Mesenchymal stem cell (in vitro differentiated cells and primary cell): ENCODE measurements around the gene CYB5B.

ENCODE experiments used
- DNase-seq: peaks from one replicate; pipeline ENCODE4 v3.0.0-alpha.2; 2013
- H2AFZ ChIP-seq: one replicate; pipeline ENCODE4 v1.6.1; 2013; ENCODE audit warnings: low read depth, mild to moderate bottlenecking, control low read depth, inconsistent platforms, low read length, moderate library complexity
- H2AK5ac ChIP-seq: 2 replicates; pipeline ENCODE4 v1.6.1; 2013; ENCODE audit warnings: low read length, moderate library complexity, mild to moderate bottlenecking, inconsistent platforms; ENCODE audit not compliant: severe bottlenecking
- H2BK120ac ChIP-seq: one replicate; pipeline ENCODE4 v1.6.1; 2013; ENCODE audit warnings: low read depth, mild to moderate bottlenecking, inconsistent platforms, low read length, moderate library complexity
- H2BK12ac ChIP-seq, 2 experiments: one replicate each; pipeline ENCODE4 v1.6.1; 2013; ENCODE audit warnings: inconsistent platforms in 2 of 2, low read length in 2 of 2, mild to moderate bottlenecking in 2 of 2, moderate library complexity in 2 of 2, control low read depth in 1 of 2
- H2BK15ac ChIP-seq: one replicate; pipeline ENCODE4 v1.6.1; 2013; ENCODE audit warnings: mild to moderate bottlenecking, low read depth, inconsistent platforms; ENCODE audit not compliant: poor library complexity, severe bottlenecking
- H2BK5ac ChIP-seq: 2 replicates; pipeline ENCODE4 v1.6.1; 2013; ENCODE audit warnings: low read depth, mild to moderate bottlenecking, low read length, control low read depth, inconsistent platforms; ENCODE audit not compliant: poor library complexity, severe bottlenecking
- H3K14ac ChIP-seq, 2 experiments: one replicate each; pipeline ENCODE4 v1.6.1; 2013; ENCODE audit warnings: inconsistent platforms in 2 of 2, low read length in 2 of 2, control low read depth in 1 of 2, mild to moderate bottlenecking in 1 of 2, moderate library complexity in 1 of 2
- H3K18ac ChIP-seq, 2 experiments: one replicate each; pipeline ENCODE4 v1.6.1; 2013; ENCODE audit warnings: inconsistent platforms in 2 of 2, low read length in 2 of 2, control low read depth in 1 of 2, low read depth in 1 of 2, mild to moderate bottlenecking in 1 of 2
- H3K23ac ChIP-seq, 2 experiments: one replicate each; pipeline ENCODE4 v1.6.1; 2013; ENCODE audit warnings: inconsistent platforms in 2 of 2, low read length in 2 of 2, mild to moderate bottlenecking in 2 of 2, moderate library complexity in 2 of 2, control low read depth in 1 of 2
- H3K27ac ChIP-seq: 2 replicates; pipeline ENCODE4 v1.5.1; 2013; ENCODE audit warnings: mild to moderate bottlenecking, moderate library complexity, low read length, control low read depth, inconsistent platforms; ENCODE audit not compliant: poor library complexity, severe bottlenecking
- H3K27me3 ChIP-seq, 2 experiments: 2 replicates each; pipeline versions ENCODE4 v1.6.1 to v1.7.0; 2013; ENCODE audit warnings: low read length in 2 of 2, mild to moderate bottlenecking in 2 of 2, moderate library complexity in 2 of 2, control low read depth in 1 of 2, inconsistent platforms in 1 of 2; ENCODE audit not compliant: control insufficient read depth in 1 of 2, insufficient read depth in 1 of 2
- H3K36me3 ChIP-seq, 2 experiments: 2 replicates each; pipeline versions ENCODE4 v1.6.1 to v1.7.0; 2013; ENCODE audit warnings: low read length in 2 of 2, control low read depth in 1 of 2, inconsistent platforms in 1 of 2, low read depth in 1 of 2, mild to moderate bottlenecking in 1 of 2; ENCODE audit not compliant: insufficient read depth in 2 of 2, control insufficient read depth in 1 of 2
- H3K4ac ChIP-seq, 2 experiments: one replicate each; pipeline ENCODE4 v1.6.1; 2013; ENCODE audit warnings: inconsistent platforms in 2 of 2, low read length in 2 of 2, mild to moderate bottlenecking in 2 of 2, moderate library complexity in 2 of 2, control low read depth in 1 of 2, low read depth in 1 of 2
- H3K4me1 ChIP-seq: 2 replicates; pipeline ENCODE4 v1.6.1; 2013; ENCODE audit warnings: low read depth, low read length, control low read depth; ENCODE audit not compliant: control insufficient read depth, insufficient read depth
- H3K4me2 ChIP-seq: 2 replicates; pipeline ENCODE4 v1.6.1; 2013; ENCODE audit warnings: low read length, mild to moderate bottlenecking, inconsistent platforms; ENCODE audit not compliant: poor library complexity, severe bottlenecking
- H3K4me3 ChIP-seq, 2 experiments: 2 replicates each; pipeline versions ENCODE4 v1.5.1 to v1.7.0; 2013; ENCODE audit warnings: low read length in 2 of 2, mild to moderate bottlenecking in 2 of 2, control low read depth in 1 of 2, low read depth in 1 of 2; ENCODE audit not compliant: insufficient read depth in 1 of 2
- H3K79me1 ChIP-seq: replicated peaks from 2 replicates; pipeline ENCODE4 v1.6.1; 2013; ENCODE audit warnings: mild to moderate bottlenecking, control low read depth, low read length, inconsistent platforms; ENCODE audit not compliant: poor library complexity, severe bottlenecking
- H3K9ac ChIP-seq: 2 replicates; pipeline ENCODE4 v1.7.0; 2013; ENCODE audit warnings: mild to moderate bottlenecking, low read length, moderate library complexity
- H3K9me3 ChIP-seq: 2 replicates; pipeline ENCODE4 v1.7.0; 2013; ENCODE audit warnings: mild to moderate bottlenecking, low read length; ENCODE audit not compliant: control insufficient read depth
- H4K8ac ChIP-seq: one replicate; pipeline ENCODE4 v1.6.1; 2013; ENCODE audit warnings: inconsistent platforms, mild to moderate bottlenecking, low read length, moderate library complexity
- H4K91ac ChIP-seq: one replicate; pipeline ENCODE4 v1.6.1; 2013; ENCODE audit warnings: mild to moderate bottlenecking, low read length, inconsistent platforms
- WGBS: methylation state at CpG from one replicate; pipeline ENCODE4 v1.1.7; 2013; ENCODE audit warnings: mixed read lengths; 5-methylcytosine and 5-hydroxymethylcytosine counted together

CYB5B gene

GRCh38 chr16:69408475-69408874, 15.9 kb upstream of the CYB5B start:
- no peak overlapping the region for H2AK5ac ChIP-seq
- H3K14ac ChIP-seq = no peak overlapping the region

GRCh38 chr16:69410219-69410990, 14.0 kb upstream of the CYB5B start:
- Histone ChIP-seq H3K4me3 (no peak overlapping the region), H2BK15ac (no peak overlapping the region), H3K4me1 (no peaks in the 10 kb centered on the region), H2BK12ac (peak overlapping the region in 1 of 2 experiments; percentile 79), H3K27ac (peak overlapping the region; percentile 41), H3K27me3 (no peaks in the 10 kb centered on the region), H2BK5ac (no peak overlapping the region), H3K18ac (peak overlapping the region; percentile 40 to 91), H3K79me1 (no peaks in the 10 kb centered on the region), H4K8ac (no peak overlapping the region), H3K9ac (peak overlapping the region; percentile 27), H2AK5ac (no peak overlapping the region), H2BK120ac (no peak overlapping the region), H3K36me3 (no peaks in the 10 kb centered on the region), H3K9me3 (no peaks in the 10 kb centered on the region), H3K14ac (no peak overlapping the region), H2AFZ (no peak overlapping the region), H4K91ac (peak overlapping the region; percentile 6), H3K4me2 (no peak overlapping the region), H3K4ac (peak overlapping the region in 1 of 2 experiments; percentile 78), H3K23ac (no peak overlapping the region)
- WGBS = 11% methylated on average over 6 of the region's 6 CpGs
- DNase-seq = peak; percentile 77

More at GRCh38 chr16:69408475-69408874, 15.9 kb upstream of the CYB5B start:
- Histone ChIP-seq H3K4me1 (peaks cover 4% of the 10 kb centered on the region), H3K27me3 (no peaks in the 10 kb centered on the region), H3K4me2 (no peak overlapping the region), H3K4ac (peak overlapping the region; percentile 15 to 74), H3K23ac (no peak overlapping the region), H3K27ac (no peak overlapping the region), H2BK120ac (no peak overlapping the region), H3K9me3 (no peaks in the 10 kb centered on the region), H2BK12ac (peak overlapping the region; percentile 42 to 92), H2BK15ac (peak overlapping the region; percentile 60), H3K36me3 (no peaks in the 10 kb centered on the region), H4K8ac (no peak overlapping the region), H3K79me1 (no peaks in the 10 kb centered on the region), H2BK5ac (no peak overlapping the region), H3K9ac (no peak overlapping the region), H4K91ac (no peak overlapping the region), H2AFZ (no peak overlapping the region), H3K4me3 (no peak overlapping the region), H3K18ac (peak overlapping the region in 1 of 2 experiments; percentile 74)
- no peak for DNase-seq
- WGBS = 74% methylated on average over 5 of the region's 6 CpGs

DNA sequence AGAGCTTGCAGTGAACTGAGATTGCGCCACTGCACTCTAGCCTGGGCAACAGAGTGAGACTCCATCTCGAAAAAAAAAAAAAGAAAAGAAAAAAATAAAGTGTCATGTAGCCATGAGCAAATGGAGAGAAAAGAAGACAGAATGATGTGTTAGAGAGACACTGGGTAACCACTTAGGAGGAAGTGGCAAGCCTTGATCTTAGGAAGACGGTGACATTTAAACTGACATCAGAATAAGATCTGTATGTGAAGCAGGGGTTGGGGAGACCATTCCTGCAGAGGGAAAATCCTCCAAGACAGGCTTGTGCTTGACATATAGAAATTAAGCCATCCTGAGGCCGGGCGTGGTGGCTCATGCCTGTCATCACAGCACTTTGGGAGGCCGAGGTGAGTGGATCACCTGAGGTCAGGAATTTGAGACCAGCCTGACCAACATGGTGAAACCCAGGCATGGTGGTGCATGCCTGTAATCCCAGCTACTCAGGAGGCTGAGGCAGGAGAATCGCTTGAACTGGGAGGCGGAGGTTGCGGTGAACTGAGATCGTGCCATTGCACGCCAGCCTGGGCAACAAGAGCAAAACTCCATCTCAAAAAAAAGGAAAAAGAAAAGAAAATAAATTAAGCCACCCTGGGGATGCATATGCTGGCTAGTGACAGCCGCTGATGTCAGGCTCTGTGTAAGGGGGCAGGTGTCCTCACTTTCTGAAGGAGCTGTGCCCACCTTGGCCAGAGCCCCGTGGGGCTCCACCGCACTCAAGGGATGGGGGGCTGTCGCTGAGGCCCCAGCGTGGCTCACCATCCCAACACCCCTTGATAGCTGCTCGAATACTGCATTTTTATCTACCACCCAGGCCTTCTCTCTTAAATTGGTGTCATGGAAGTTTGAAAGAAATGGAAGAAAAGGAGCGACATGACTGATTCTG, 13.1 kb upstream of the CYB5B start:
- DNase-seq = no peak
- no peaks in the 10 kb centered on the region for H3K9me3 ChIP-seq
- H3K4me1 ChIP-seq = no peaks in the 10 kb centered on the region
- H3K9ac ChIP-seq = no peak overlapping the region
- H3K27ac ChIP-seq = no peak overlapping the region
- H2BK15ac ChIP-seq = peak overlapping the region; percentile 85
- H3K79me1 ChIP-seq = no peaks in the 10 kb centered on the region
- no peak overlapping the region for H3K23ac ChIP-seq
- H3K4me2 ChIP-seq = no peak overlapping the region
- H3K18ac ChIP-seq = peak overlapping the region; percentile 54 to 85
- H2BK5ac ChIP-seq = no peak overlapping the region
- peak overlapping the region; percentile 75 for H2BK120ac ChIP-seq
- H4K8ac ChIP-seq = peak overlapping the region; percentile 24
- H3K27me3 ChIP-seq = no peaks in the 10 kb centered on the region
- H4K91ac ChIP-seq = peak overlapping the region; percentile 94
- no peak overlapping the region for H2AFZ ChIP-seq
- H3K4me3 ChIP-seq = no peak overlapping the region
- no peak overlapping the region for H2AK5ac ChIP-seq
- H3K4ac ChIP-seq = peak overlapping the region; percentile 19 to 79
- no peak overlapping the region for H3K14ac ChIP-seq
- H2BK12ac ChIP-seq = peak overlapping the region; percentile 82 to 86
- no peaks in the 10 kb centered on the region for H3K36me3 ChIP-seq
- 94% methylated on average over 12 of the region's 18 CpGs for WGBS

- H3K9me3 ChIP-seq = no peaks in the 10 kb centered on the region
- H3K4me3 ChIP-seq = no peak overlapping the region
- H3K4ac ChIP-seq = no peak overlapping the region
- H2BK15ac ChIP-seq = no peak overlapping the region
- peak overlapping the region; percentile 78 to 79 for H2BK12ac ChIP-seq
- no peak overlapping the region for H3K18ac ChIP-seq
- no peak overlapping the region for H3K27ac ChIP-seq
- no peak overlapping the region for H2AK5ac ChIP-seq
- no peak for DNase-seq
- no peak overlapping the region for H2AFZ ChIP-seq
- no peak overlapping the region for H2BK120ac ChIP-seq
- peaks cover under 1% of the 10 kb centered on the region for H3K4me1 ChIP-seq
- H3K14ac ChIP-seq = no peak overlapping the region
- no peak overlapping the region for H3K9ac ChIP-seq
- no peaks in the 10 kb centered on the region for H3K27me3 ChIP-seq
- H3K79me1 ChIP-seq = no peaks in the 10 kb centered on the region
- H2BK5ac ChIP-seq = no peak overlapping the region
- 89% methylated on average over 10 of the region's 12 CpGs for WGBS
- no peak overlapping the region for H4K8ac ChIP-seq
- H3K36me3 ChIP-seq = no peaks in the 10 kb centered on the region
- no peak overlapping the region for H3K4me2 ChIP-seq
- H3K23ac ChIP-seq = no peak overlapping the region
- peak overlapping the region; percentile 9 for H4K91ac ChIP-seq
Measured at GRCh38 chr16:69412287-69412686, 12.1 kb upstream of the CYB5B start.
